ENCODE results near the gene LRP1B.

Gene LRP1B

DNA sequence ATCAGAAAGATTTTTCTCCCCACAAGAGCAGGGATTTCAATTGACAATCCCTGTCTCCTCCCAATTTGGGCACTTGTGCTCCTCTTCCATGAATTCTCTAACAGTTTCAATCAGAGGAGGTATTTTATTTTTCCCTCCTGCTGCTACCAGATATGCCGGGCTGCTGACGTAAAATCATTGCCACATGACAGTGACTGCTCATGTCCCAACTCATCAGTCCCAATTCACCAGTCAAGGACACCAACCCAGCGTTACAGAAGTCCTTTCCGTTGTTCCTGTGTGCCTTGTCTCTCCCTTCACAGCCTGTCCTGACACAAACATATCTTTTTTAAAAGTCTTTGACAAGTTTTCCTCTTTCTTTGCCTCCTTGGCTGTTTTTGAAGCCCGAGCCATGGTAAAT, 540.2 kb downstream of the LRP1B start:
- no peak for DNase-seq (ENCODE audit: low read depth in 2 of 2)

DNA sequence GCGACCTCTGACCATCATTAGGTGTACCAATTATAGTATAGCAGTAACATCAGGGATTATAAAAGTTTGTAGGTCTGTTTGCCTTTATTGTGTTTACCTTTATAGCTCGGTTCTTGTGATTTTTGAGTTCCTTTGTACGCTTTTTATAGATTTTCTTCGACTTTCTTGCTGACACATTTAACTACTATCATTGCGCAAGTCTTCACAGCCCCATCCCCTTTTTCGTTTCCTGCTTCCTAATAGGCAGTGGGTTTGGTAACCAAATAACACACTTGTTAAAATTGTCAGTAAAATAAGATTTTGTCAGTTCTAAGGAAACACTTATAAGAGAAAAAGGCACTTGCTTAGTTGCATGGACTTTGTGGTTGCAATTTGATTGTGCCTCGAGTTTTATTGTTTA, 541.5 kb downstream of the LRP1B start:
- no peak for DNase-seq (ENCODE audit: low read depth in 2 of 2)

DNA sequence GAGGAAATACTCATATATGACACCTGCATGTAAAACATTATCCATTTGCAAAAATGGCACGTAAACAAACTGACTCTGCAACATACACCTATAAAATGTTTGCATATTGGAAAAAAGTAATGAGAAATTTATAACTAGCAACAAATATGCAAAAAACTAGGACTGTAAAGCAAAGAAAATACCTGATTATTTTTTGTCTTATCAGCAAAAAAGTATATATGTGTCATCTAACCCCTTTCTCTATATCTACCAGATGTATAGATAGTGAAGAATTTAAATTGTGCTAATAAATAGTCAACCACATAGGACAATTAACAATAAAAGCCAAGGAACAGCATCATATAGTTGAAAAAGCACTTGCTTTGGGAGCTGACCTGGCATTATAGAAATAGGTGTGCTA, 543.8 kb downstream of the LRP1B start:
- DNase-seq (ENCODE audit: low read depth in 2 of 2): no peak

DNA sequence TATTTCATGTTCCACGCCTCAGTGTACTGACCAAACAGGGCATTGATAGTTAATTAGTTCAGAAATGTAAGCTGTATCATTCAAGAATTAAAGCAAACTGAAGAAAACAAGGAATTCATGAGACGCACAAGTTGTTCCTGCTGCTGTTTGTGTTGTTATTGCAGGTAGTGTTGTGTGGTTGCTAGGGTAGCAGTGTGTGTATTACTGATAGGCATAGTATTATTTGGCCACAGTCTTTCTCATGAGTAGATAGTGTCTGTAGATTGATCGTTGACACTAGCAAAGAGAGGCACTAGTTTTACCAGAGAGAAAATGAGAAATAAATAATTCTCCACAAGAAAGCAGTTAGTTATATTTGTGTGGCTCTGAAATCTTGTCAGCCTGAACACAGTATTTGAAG, 548.6 kb downstream of the LRP1B start:
- DNase-seq (ENCODE audit: low read depth in 2 of 2): no peak

DNA sequence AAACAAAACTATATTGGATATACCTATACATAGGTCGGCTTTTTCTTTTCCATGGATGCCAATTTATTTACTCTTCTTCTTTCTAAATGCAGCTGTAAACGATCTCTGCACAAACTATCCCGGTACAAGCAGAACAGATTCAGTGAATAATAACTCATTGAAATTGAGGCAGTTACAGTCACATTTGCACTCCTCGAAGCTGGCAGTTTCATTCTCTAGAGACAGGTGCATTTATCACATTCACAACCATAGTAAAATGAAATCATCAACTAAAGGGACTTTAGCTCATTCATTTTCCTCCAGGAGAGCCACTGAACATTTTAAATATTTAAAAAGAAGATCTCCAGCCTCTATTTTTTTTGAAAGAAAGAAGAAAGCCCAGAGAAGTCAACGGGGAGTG, 551.7 kb downstream of the LRP1B start:
- no peak for DNase-seq (ENCODE audit: low read depth in 2 of 2)

DNA sequence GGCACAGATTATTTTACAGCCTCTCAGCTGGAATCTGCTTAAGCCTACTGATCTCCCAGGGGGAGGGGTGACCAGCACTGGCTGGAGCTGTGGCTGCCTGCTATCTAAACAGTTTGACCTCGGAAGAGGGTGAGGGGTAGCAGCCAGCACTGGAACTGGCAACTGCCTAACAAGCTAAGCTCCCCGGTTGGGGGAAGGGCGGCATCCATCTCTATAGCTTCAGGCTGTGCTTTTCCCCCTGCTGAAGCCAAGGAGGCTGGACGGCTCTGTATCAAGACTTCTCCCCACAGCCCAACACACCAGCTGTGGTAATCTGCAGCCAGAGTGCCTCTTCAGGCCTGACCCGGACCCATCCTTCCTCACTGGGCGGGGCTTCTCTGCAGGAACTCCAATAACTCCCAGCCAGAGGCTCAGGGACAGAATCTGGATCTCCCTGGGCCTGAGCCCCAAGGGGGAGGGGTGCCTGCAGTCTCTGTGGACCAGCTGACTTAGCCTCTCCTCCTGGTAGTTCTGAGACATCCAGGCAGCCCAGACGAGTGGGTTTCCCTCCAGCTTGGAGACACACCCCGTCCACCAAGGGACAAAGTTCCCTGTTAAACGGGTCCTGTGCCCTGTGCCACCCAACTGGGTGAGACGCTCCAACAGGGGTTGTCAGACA, 560.2 kb downstream of the LRP1B start:
- DNase-seq (ENCODE audit: low read depth in 2 of 2): no peak

DNA sequence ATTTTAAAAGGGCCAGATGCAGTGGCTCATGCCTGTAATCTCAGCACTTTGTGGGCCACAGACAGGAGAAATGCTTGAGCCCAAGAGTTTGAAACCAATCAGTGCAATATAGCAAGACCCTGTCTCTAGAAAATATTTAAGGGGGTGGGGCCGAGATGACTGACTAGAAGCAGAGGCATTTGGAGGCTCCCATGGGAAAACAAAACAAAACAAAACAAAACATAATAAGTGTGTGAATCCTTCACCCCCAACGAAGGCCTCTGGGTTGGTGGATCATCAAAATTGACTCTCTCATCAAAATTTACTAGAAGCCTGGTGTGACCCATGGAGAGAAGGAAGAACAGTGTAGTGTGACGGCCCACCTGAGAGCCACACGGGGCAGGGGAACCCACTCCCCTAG, 560.9 kb downstream of the LRP1B start:
- no peak for DNase-seq (ENCODE audit: low read depth in 2 of 2)

DNA sequence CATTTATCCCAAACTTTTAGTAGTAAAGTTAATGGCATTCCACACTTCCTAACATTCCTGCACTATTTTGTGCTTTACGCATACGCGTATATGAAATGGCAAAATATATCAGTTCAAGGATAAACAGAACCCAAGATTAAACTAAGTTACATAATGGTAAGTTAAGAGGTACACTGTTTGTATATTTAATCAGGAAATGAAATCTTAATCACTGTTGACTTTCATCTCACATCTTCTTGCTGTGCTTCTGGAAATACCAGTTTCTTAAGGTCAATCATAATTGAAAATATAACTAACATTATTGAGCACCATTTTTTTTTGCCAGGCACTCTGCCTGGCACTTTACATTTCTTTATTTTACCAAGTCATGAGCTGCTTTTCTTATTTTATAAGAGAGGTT, 565.2 kb downstream of the LRP1B start:
- no peak for DNase-seq (ENCODE audit: low read depth in 2 of 2)

DNA sequence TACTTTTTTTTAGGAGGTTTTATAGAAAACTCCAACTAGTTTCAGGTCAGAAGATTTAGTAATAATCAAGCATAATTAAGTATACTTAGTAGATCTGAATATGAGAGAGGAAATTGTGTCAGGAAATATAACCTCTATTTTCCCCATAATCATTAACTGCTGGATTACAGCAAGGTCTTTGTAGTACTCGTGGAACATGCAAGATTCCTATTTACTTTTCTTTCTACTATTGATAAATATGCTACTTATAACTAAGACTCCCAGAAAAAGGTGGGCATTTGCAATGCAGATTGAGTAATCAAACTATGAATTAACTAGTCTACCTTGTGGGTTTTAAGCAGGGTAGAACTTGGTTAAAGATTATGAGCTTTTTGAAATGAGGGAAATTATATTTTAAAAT, 570.1 kb downstream of the LRP1B start:
- DNase-seq (ENCODE audit: low read depth in 2 of 2): no peak

DNA sequence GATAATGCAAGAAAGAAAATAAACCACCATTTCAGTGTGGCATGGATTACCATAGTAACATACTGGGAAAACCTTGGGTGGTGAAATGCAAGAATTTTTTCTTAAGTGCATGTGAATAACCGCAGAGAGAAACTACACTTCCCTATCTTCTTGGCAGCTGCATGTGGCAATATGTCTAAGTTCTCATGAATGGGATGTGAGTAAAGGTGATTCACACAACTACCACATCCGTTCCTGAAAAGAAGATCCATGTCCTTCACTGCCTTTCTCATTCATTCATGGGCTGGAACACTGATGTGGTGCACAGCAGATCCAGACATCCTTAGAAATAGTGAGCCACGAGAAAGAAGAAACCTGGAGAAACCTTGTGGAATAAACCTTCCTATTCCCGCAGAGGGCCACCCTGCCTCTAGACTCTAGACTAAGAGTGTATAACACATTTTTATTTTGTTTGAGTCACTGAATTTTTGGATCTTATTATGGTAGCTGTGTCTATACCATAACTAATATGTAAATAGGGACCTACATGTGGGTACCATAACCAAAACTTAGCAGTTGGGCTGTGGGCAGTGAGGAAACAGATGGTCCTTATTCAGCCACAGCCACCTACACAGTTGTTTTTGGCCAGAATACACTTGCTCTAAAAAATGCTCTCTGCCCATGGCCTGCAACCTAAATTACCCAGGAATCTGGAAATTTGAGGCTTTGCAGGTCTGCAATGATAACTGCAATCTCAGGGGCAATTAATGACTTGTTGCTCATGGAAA, 573.3 kb downstream of the LRP1B start:
- DNase-seq (ENCODE audit: low read depth in 2 of 2): no peak

DNA sequence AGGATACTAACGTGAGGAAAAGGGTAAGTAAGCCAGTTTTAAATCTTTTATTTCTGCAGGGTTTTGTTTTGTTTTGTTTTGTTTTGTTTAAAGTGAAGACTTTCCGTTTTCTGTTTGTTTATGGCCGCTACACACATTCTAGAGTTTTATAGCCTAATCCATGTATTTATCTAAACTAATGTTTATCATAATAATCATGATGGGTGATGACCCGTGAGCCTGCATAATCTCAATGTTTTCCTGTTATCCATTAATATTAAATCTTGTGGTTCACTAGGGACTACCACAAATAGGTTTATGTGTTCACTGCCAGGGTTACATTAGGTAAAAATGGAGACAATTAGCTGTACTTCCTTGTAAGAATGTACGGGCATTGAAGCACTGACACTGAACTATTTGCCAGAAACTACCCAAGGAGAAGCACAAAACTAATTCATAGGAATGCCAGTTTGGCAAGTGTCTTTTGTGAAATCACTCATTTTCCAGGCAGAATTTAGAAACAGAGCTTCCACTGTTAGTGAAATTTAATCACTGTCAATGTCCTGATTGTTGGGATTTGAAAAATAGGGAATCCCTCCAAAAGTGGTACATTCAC, 574.8 kb downstream of the LRP1B start:
- DNase-seq (ENCODE audit: low read depth in 2 of 2): no peak

DNA sequence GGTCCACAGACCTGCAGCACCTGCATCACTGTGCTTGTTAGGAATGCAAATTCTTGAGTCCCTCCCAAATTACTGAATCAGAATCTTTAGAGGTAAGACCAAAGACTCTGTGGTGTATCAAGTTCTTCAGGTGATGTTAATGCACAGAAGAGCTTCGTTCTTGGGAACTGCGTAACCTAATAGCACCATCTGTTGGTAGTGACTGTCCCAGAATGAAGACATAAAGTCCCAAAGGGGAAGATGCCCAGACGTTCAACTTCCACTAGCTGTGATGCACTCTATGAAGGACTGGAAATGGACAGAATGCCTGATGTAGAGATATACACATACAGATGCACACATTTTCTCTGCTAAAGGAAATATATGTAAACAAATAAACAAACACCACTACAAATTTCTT, 576.0 kb downstream of the LRP1B start:
- no peak for DNase-seq (ENCODE audit: low read depth in 2 of 2)

DNA sequence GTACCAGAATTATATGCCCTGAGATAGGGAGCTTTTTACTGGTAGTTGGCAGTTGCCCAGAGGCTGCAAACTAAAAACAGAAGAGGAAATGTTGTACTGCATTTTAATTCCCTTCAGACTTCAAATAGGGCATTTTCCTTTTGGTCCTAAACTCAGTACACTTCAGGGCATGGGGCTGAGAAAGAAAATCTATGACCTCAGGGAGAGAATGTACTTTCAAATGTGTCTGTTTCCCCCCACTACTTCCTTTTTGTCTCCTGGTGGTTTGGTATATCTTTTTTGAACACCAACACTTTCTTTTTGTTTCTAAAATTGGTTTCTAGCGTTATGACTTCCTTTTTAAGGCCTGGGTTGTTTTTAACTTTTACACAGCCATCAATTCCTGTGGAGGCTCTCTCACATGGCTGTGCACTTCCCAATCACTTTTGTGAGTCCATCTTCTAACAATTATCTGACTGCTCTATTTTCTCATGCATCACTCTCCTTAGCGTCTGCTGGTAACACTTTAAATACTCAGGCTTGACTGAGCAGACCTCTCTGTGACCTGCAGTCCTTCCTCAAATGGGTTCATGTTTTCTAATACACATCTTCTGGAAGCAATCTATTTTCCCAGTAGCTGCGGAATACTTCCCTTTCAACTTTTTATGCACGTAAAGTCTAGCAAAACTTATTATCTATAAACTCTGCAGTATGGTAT, 596.0 kb downstream of the LRP1B start:
- DNase-seq (ENCODE audit: low read depth in 2 of 2): no peak

DNA sequence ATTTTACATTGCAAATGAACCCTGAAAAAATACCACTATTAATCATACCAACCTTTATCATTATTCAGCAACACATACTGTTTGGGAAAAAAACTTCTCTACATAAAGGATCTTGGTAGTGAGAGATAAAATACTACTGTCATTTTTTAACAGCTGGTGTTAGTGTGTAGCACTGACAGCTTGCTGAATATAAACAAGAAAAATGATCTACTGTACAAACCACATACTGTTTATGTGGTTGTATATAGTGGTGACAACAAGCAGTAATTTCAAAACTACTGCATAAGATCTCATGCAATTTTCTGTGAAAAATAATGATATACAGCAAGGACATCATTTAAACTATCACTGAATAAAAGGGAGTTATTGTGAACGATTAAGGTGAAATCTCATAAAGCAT, 601.2 kb downstream of the LRP1B start:
- DNase-seq (ENCODE audit: low read depth in 2 of 2): no peak

DNA sequence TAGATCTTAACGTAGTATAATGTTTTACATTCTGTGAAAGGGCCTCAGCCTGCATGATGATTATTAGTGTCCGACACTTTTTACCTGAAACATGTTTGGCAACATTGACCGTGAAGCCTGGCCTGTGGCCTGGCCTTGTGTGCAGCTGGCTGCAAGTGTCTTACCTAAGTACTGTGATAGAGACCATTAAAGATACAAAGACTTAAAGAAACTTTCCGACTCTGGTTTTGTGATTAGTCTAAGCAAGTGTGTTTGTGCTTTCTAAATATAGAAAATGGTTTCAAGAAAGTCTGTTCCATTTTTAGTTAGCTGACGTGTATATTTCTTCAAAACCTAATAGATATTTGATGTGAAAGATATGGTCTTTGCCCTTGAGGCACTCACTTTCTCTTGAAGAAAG, 601.8 kb downstream of the LRP1B start:
- no peak for DNase-seq (ENCODE audit: low read depth in 2 of 2)

DNA sequence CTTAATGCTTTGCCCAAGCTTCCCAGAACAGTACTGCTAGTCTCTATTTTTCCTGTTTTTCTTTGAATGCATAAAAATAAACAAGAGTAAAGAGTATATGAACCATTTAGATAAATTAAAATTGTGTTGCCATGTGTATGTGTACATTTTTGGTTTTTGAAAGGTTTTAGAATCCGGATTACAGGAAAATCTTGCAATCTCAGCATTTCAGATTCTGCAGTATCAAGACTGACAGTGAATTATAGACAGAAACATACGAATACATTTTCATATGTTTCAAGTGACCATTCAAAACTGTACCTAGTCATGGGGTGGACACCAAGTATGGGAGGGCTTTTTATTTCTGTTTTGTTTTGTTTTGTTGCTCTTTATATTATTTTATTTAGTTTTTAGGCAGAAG, 604.1 kb downstream of the LRP1B start:
- DNase-seq (ENCODE audit: low read depth in 2 of 2): no peak

DNA sequence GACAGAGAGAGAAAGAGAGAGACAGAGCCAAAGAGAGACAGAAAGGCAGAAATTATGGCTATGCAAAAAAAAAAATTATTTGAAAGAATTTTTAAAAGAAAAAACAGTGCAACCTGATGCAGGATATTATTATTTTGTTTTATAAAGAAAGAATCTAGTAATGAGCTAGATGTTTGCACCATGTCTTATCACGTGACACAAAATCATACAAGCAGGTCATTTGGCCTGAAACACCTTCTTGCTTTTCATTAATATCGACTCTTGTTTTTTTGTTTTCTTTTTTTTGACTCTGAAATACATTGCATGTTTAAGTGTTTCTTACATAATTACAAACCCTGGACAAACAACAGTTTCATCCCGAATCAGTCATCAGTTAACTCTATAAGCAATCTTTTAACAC, 606.0 kb downstream of the LRP1B start:
- no peak for DNase-seq (ENCODE audit: low read depth in 2 of 2)

DNA sequence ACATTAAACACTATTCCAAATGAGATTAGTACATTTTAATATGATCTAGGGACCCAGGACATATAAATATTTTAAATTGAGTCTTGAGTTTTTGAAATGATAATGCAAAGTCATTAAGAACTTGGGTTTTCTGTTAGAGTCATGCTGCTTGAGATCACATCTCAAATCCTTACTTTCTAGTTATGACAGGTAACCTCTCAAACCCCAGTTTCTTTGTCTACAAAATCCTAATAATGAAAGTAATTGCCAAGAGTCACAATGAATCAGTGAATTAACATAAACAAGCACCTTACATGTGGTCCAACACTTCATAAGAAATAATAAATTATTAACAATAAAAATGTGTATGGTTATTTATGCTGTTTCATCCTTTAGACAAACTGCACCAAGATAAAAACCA, 607.6 kb downstream of the LRP1B start:
- DNase-seq (ENCODE audit: low read depth in 2 of 2): no peak

DNA sequence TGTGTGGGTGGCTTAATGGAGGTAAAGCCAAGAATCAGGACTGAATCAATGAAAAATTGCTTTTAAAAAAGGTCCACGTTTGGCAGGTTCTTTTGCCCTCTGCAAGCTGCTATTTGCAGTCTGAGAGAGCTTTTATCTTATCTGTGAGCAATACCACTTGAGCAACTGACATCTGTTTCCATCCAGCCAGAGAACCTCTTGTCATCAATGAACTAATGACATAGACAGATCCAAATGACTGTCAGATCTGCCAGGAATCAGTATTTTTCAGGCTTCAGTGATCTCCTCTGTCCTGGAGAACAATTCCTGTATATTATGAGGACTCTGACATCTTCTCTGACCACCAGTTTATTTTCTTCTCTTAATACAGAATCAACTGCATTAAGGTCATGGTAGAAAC, 608.1 kb downstream of the LRP1B start:
- no peak for DNase-seq (ENCODE audit: low read depth in 2 of 2)

DNA sequence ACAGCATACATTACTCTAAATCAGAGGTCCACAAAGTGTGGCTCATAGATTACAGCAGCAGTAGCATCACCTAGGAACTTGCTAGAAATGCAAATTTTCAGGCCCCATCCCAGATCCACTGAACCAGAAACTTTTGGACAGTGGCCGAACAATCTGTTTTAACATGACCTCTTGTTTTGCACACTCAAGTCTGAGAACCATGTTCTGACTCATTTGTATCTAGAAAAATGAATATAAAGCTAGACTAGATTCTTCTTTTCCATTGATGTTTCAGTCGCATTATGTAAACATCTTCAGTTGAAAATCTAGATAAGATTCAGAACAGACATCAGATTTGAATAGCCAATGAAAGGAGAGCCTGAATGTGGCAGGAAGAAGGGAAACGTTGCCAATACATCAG, 608.8 kb downstream of the LRP1B start:
- DNase-seq (ENCODE audit: low read depth in 2 of 2): no peak

DNA sequence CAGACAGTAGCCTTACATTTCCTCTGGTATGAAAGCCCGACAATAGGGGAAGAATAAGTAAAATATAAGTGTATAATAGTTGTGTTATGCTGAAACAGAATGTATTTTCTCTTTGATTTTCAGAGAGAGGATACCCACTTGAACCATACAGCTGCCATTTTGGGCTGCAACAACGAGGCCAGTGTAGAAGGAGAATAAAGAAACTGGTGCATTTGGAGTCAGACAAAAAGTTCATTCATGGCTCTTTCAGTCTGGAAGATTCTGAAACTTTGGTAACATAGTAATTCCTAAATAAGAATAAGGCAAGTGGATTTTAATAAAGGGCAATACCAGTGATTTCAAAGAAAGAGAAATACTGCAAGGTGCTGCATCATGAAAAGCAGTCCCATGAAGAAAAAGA, 610.9 kb downstream of the LRP1B start:
- no peak for DNase-seq (ENCODE audit: low read depth in 2 of 2)

DNA sequence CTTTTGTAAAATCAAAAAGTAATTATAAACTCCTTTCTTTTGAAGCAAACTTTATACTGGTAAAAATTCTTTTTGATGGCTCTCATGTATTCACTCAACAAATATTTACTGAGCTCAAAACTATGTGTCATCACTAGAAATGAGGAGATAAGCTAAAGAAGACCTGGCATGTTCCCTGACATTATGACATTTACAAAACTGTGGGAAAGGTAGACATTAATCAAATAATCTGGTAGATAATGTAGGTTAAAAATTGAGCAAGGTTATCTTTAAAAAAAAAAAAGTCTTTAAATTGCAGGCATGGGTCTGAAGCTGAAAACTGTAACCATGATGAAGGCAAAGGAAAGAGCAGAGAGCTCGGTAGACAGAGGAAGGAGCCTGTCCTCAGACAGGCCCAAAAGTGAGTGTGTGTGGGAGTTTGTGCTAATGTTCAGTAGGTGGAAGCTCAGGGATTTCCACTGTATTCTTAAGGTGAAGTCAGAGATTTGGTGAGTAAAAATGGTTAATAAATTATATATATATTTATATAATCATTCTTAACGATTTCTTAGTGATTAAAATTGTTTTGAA, 612.9 kb downstream of the LRP1B start:
- no peak for DNase-seq (ENCODE audit: low read depth in 2 of 2)
